ENCODE data around the gene THUMPD2.

- TF ChIP-seq CREB1 (CRISPR knock-in tag; IDR thresholded peaks at IDR 0.05) (no peak), OVOL2 (CRISPR knock-in tag; IDR thresholded peaks at IDR 0.05; ENCODE audit: borderline replicate concordance) (no peak), CTCF (IDR thresholded peaks at IDR 0.05) (no peak; the same call in 1 of the 2 replicates)
These were observed 48.3 kb downstream of the THUMPD2 start for GRCh38 chr2:39730685-39731302.
